NB4 (cell line): ENCODE measurements around the gene HMCN2.

Source experiments
- DNase-seq: peaks from one replicate; pipeline ENCODE4 v3.0.0; 2010; ENCODE audit warnings: low read depth
- H3K4me3 ChIP-seq: one replicate; pipeline ENCODE4 v1.5.1; 2011; ENCODE audit warnings: mild to moderate bottlenecking, low read depth, low read length, moderate library complexity
- CTCF ChIP-seq: IDR thresholded peaks from one replicate; pipeline ENCODE4 v1.5.1; 2012; ENCODE audit warnings: low read depth, low read length
- MAX ChIP-seq: IDR thresholded peaks from 2 replicates; pipeline ENCODE4 v1.6.1; 2011; ENCODE audit warnings: low read depth, low read length
- MYC ChIP-seq: IDR thresholded peaks from 2 replicates; pipeline ENCODE4 v1.6.1; 2011; ENCODE audit warnings: low read depth, low read length
- POLR2A ChIP-seq: IDR thresholded peaks from 2 replicates; pipeline ENCODE4 v1.6.1; 2011; ENCODE audit warnings: mild to moderate bottlenecking; ENCODE audit not compliant: insufficient read length; ENCODE audit errors: extremely low read depth

HMCN2 gene

GRCh38 chr9:130437011-130437789, 171.6 kb downstream of the HMCN2 start:
- H3K4me3 ChIP-seq, result no peak overlapping the region
- no peak for DNase-seq

GRCh38 chr9:130438382-130438981, 172.9 kb downstream of the HMCN2 start:
- no peak for DNase-seq
- H3K4me3 ChIP-seq, result no peak overlapping the region
- TF ChIP-seq CTCF (no peak), MYC (no peak), MAX (no peak)

More at GRCh38 chr9:130437011-130437789, 171.6 kb downstream of the HMCN2 start:
- TF ChIP-seq CTCF, result no peak
- TF ChIP-seq MYC, result no peak
- no peak for TF ChIP-seq POLR2A
- TF ChIP-seq MAX, result no peak

- H3K4me3 ChIP-seq, result no peak overlapping the region
- TF ChIP-seq MAX (no peak), CTCF (no peak), POLR2A (no peak), MYC (no peak)
- DNase-seq, result no peak
Observed at GRCh38 chr9:130441031-130441430, 175.5 kb downstream of the HMCN2 start.

GRCh38 chr9:130442746-130443455, 177.3 kb downstream of the HMCN2 start:
- TF ChIP-seq MAX (no peak), MYC (no peak), POLR2A (no peak), CTCF (no peak)
- no peak for DNase-seq
- H3K4me3 ChIP-seq, result no peak overlapping the region

GRCh38 chr9:130443456-130443801, 177.9 kb downstream of the HMCN2 start:
- H3K4me3 ChIP-seq, result no peak overlapping the region
- TF ChIP-seq CTCF (no peak), POLR2A (no peak), MYC (no peak), MAX (no peak)
- DNase-seq, result no peak
